GM12865 (cell line): ENCODE measurements around the gene GRIA4.
"Not testable (repeated sequence)": the region's sequence is repeated elsewhere in the genome, so short reads cannot be mapped to it uniquely, and the experiment has no call there.

Experiments used
- DNase-seq: peaks from one replicate; pipeline ENCODE4 v3.0.0; 2010; ENCODE audit warnings: low read depth
- H3K4me3 ChIP-seq: 2 replicates; pipeline ENCODE4 v1.5.1; 2011; ENCODE audit warnings: mild to moderate bottlenecking, low read depth, low read length, control low read depth
- CTCF ChIP-seq: IDR thresholded peaks from 2 replicates; pipeline ENCODE4 v1.5.1; 2011; ENCODE audit warnings: low read length, control low read depth, low read depth, inconsistent platforms; ENCODE audit not compliant: insufficient read depth; ENCODE audit errors: missing control alignments

The GRIA4 gene

GRCh38 chr11:105988197-105988596 is 378.3 kb downstream of the GRIA4 start:
- DNase-seq = no peak
- no peak for TF ChIP-seq CTCF
- H3K4me3 ChIP-seq = no peak overlapping the region

GRCh38 chr11:105989124-105989523 is 379.3 kb downstream of the GRIA4 start:
- H3K4me3 ChIP-seq = no peak overlapping the region
- DNase-seq = no peak
- TF ChIP-seq CTCF = no peak

GRCh38 chr11:105991888-105992287 is 382.0 kb downstream of the GRIA4 start:
- DNase-seq = no peak
- no peak overlapping the region for H3K4me3 ChIP-seq
- TF ChIP-seq CTCF = no peak

GRCh38 chr11:106001304-106002012 is 391.6 kb downstream of the GRIA4 start:
- no peak for DNase-seq
- no peak overlapping the region for H3K4me3 ChIP-seq
- TF ChIP-seq CTCF = no peak

- not testable (repeated sequence) for DNase-seq, H3K4me3 ChIP-seq
Observed at GRCh38 chr11:106003094-106003493, 393.2 kb downstream of the GRIA4 start.

GRCh38 chr11:106011481-106011880 is 401.6 kb downstream of the GRIA4 start:
- H3K4me3 ChIP-seq = no peak overlapping the region
- TF ChIP-seq CTCF = no peak
- no peak for DNase-seq

GRCh38 chr11:106012744-106013143 is 402.9 kb downstream of the GRIA4 start:
- no peak overlapping the region for H3K4me3 ChIP-seq
- no peak for TF ChIP-seq CTCF
- DNase-seq = no peak

GRCh38 chr11:106014035-106014434 is 404.2 kb downstream of the GRIA4 start:
- TF ChIP-seq CTCF = no peak
- DNase-seq = no peak
- H3K4me3 ChIP-seq = no peak overlapping the region
